K562 (cell line): ENCODE measurements around the gene SSR4. TPM values are rescaled to one million over a fixed set of nuclear protein-coding genes. Genes with fewer than 3 reads are reported as not detected.

Source experiments
- ATAC-seq: fragments of 200-7000 bp; cut with Tn5 transposase; 3 replicates; pipeline ENCODE4 v1.9.1; 2020; ENCODE audit warnings: moderate library complexity
- BruUV-seq: library from RNA; stranded (reverse); fragments of 400-500 nt; replicated peaks from 2 replicates; lab custom pipeline; 2021; lab: Mats Ljungman, UMichigan
- CTCF ChIA-PET: fragments of 300-600 bp; formaldehyde crosslinking; extraction: SDS; loops from one replicate; lab custom pipeline; 2021; ENCODE audit warnings: low intra/inter-chr PET ratio; lab: Yijun Ruan, JAX
- POLR2A ChIA-PET: fragments of 300-600, 350-650 bp; sonication (Branson Sonifier 250); formaldehyde crosslinking; extraction: SDS; loops from one replicate; lab custom pipeline; 2021; ENCODE audit warnings: antibody characterized with exemption, inconsistent platforms; lab: Yijun Ruan, JAX
- DNase-seq, 4 experiments: peaks; one replicate each; pipeline versions ENCODE4 v3.0.0 to v3.0.0-alpha.2; 2011 to 2018; ENCODE audit warnings: low spot score in 3 of 4, mixed read lengths in 3 of 4; ENCODE audit errors: extremely low read depth in 1 of 4
- FAIRE-seq: peaks from 2 replicates; lab custom pipeline; 2011; peaks lifted over from hg19 to GRCh38; lab: Jason Lieb, UNC
- H2AFZ ChIP-seq: 2 replicates; pipeline ENCODE4 v1.6.0; 2011; ENCODE audit warnings: low read depth, low read length, control low read depth, inconsistent platforms
- H3K27ac ChIP-seq: fragments of 200-600 bp; 3 replicates; pipeline ENCODE4 v1.8.0; 2011; ENCODE audit warnings: low read depth, mild to moderate bottlenecking, control low read depth, inconsistent platforms, low read length, moderate library complexity, mixed read lengths; ENCODE audit errors: extremely low read depth
- H3K27me3 ChIP-seq, 2 experiments: fragments of 300-600 bp in 1 of 2; 2 replicates in 1 of 2; 3 replicates in 1 of 2; pipeline versions ENCODE4 v1.6.0 to v1.8.0; 2011; ENCODE audit warnings: inconsistent platforms in 2 of 2, low read length in 2 of 2, mild to moderate bottlenecking in 1 of 2, mixed read lengths in 1 of 2, moderate library complexity in 1 of 2; ENCODE audit not compliant: control insufficient read depth in 2 of 2, insufficient read depth in 2 of 2
- H3K36me3 ChIP-seq: fragments of 300-600 bp; 3 replicates; pipeline ENCODE4 v1.8.0; 2011; ENCODE audit warnings: mild to moderate bottlenecking, low read length, inconsistent platforms; ENCODE audit not compliant: control insufficient read depth, insufficient read depth
- H3K4me1 ChIP-seq, 2 experiments: fragments of 200-600 bp in 1 of 2; replicated peaks in 1 of 2; 2 replicates in 1 of 2; 3 replicates in 1 of 2; pipeline versions ENCODE4 v1.5.1 to v1.8.0; 2011; ENCODE audit warnings: inconsistent platforms in 2 of 2, low read length in 2 of 2, mild to moderate bottlenecking in 1 of 2, mixed read lengths in 1 of 2, moderate library complexity in 1 of 2; ENCODE audit not compliant: control insufficient read depth in 2 of 2, insufficient read depth in 2 of 2
- H3K4me2 ChIP-seq: 2 replicates; pipeline ENCODE4 v1.6.1; 2011; ENCODE audit warnings: low read length, control low read depth, inconsistent platforms, mixed read lengths; ENCODE audit not compliant: insufficient read depth
- H3K4me3 ChIP-seq: fragments of 200-600 bp; sonication (generic), shearing (Covaris generic); 2 replicates; pipeline ENCODE4 v1.5.1; 2016; ENCODE audit warnings: control low read depth, inconsistent platforms
- H3K79me2 ChIP-seq: fragments of 200-600 bp; 3 replicates; pipeline ENCODE4 v1.8.0; 2011; ENCODE audit warnings: low read length, inconsistent platforms; ENCODE audit not compliant: control insufficient read depth, insufficient read depth
- H3K9ac ChIP-seq, 2 experiments: 2 replicates each; pipeline versions ENCODE4 v1.6.0 to v1.6.1; 2011; ENCODE audit warnings: low read depth in 2 of 2, low read length in 2 of 2, control low read depth in 1 of 2, inconsistent platforms in 1 of 2, mild to moderate bottlenecking in 1 of 2, mixed read lengths in 1 of 2; ENCODE audit not compliant: insufficient read depth in 1 of 2
- H3K9me1 ChIP-seq: one replicate; pipeline ENCODE4 v1.6.0; 2011; ENCODE audit warnings: inconsistent platforms, mild to moderate bottlenecking, low read length, moderate library complexity; ENCODE audit not compliant: control insufficient read depth, insufficient read depth
- H3K9me3 ChIP-seq: replicated peaks from 2 replicates; pipeline ENCODE4 v1.5.1; 2011; ENCODE audit warnings: low read depth, low read length, inconsistent platforms; ENCODE audit not compliant: control insufficient read depth, insufficient read depth
- H4K20me1 ChIP-seq: replicated peaks from 2 replicates; pipeline ENCODE4 v1.6.1; 2011; ENCODE audit warnings: low read length, inconsistent platforms, mixed read lengths; ENCODE audit not compliant: control insufficient read depth, insufficient read depth
- JUN ChIP-seq, 2 experiments: sonication (generic) in 1 of 2; formaldehyde crosslinking in 1 of 2; IDR thresholded peaks; 2 replicates each; pipeline versions ENCODE4 v1.6.1 to v1.8.0; 2012 to 2022; ENCODE audit warnings: borderline replicate concordance in 2 of 2, mild to moderate bottlenecking in 2 of 2, improper control_type of control experiment in 1 of 2, low read depth in 1 of 2, low read length in 1 of 2, missing genetic modification reagents in 1 of 2
- KLF13 ChIP-seq: fragments of 450-650 bp; IDR thresholded peaks from 2 replicates; pipeline ENCODE4 v1.6.1; 2016; ENCODE audit warnings: missing genetic modification characterization, low read depth, mild to moderate bottlenecking, missing compliant biosample characterization, moderate library complexity, borderline replicate concordance
- MEIS2 ChIP-seq: fragments of 450-650 bp; IDR thresholded peaks from 2 replicates; pipeline ENCODE4 v1.6.1; 2014; ENCODE audit warnings: mild to moderate bottlenecking; ENCODE audit not compliant: partially characterized antibody
- NR3C1 ChIP-seq: sonication (generic); formaldehyde crosslinking; IDR thresholded peaks from 2 replicates; pipeline ENCODE4 v1.8.1; 2022; ENCODE audit warnings: missing genetic modification reagents
- ZNF449 ChIP-seq: fragments of 250-450 bp; sonication (Bioruptor Pico); IDR thresholded peaks from 2 replicates; pipeline ENCODE4 v1.8.0; 2022; ENCODE audit warnings: moderate library complexity, mild to moderate bottlenecking, inconsistent platforms
- ZNF584 ChIP-seq: fragments of 200-800 bp; sonication (Bioruptor generic); IDR thresholded peaks from 2 replicates; pipeline ENCODE4 v1.6.1; 2016; ENCODE audit warnings: low read depth, mild to moderate bottlenecking, missing genetic modification characterization, missing compliant biosample characterization
- WGBS: fragments of 100-300 bp; shearing (Covaris generic); methylation state at CpG from one replicate; pipeline ENCODE4 v1.1.6; 2016; ENCODE audit warnings: low coverage, mixed read lengths; ENCODE audit not compliant: insufficient coverage; ENCODE audit errors: missing lambda C conversion rate; 5-methylcytosine and 5-hydroxymethylcytosine counted together
- in situ Hi-C: fragments of 300-500 bp; cut with MboI; formaldehyde crosslinking; loops from 4 replicates; pipeline ENCODE4 v1.15.0; 2018; ENCODE audit warnings: inconsistent platforms, mixed read lengths
- intact Hi-C: fragments of 100-400 bp; cut with micrococcal nuclease; formaldehyde crosslinking; loops from 2 replicates; pipeline ENCODE4 v1.14.2; 2022
- polyA plus RNA-seq, 8 experiments: library from polyadenylated mRNA; depleted of rRNA in 4 of 8; stranded (reverse) in 5 of 8; unstranded in 3 of 8; fragments of >200 nt; fragmentation: Nextera tagmentation in 2 of 8; fragmentation: Illumina TruSeq in 1 of 8; extraction: Ambion mirVana in 2 of 8; extraction: Trizol in 1 of 8; gene quantifications; 2 replicates each; pipeline versions ENCODE4 v1.2.1 to v1.2.3, GENCODE V29; 2011 to 2014; ENCODE audit warnings: inconsistent platforms in 1 of 8, missing spikeins in 1 of 8
- total RNA-seq, 7 experiments: library from RNA; depleted of rRNA in 6 of 7; stranded (reverse); fragments of >200 nt in 6 of 7; fragmentation: Illumina TruSeq in 2 of 7; extraction: Trizol in 2 of 7; gene quantifications; 2 replicates each; pipeline versions ENCODE4 v1.2.1 to v1.2.3, GENCODE V29; 2011 to 2021; ENCODE audit warnings: low replicate concordance in 1 of 7
- TF ChIP-seq, protein P1 (sequence below), 2 experiments: IDR thresholded peaks in 1 of 2; conservative IDR thresholded peaks in 1 of 2; 2 replicates each; pipeline ENCODE4 v1.6.1; 2016; ENCODE audit warnings: low read depth in 2 of 2, mild to moderate bottlenecking in 1 of 2, missing compliant biosample characterization in 1 of 2, missing genetic modification characterization in 1 of 2, moderate library complexity in 1 of 2
- TF ChIP-seq, protein P2 (sequence below): sonication (generic); formaldehyde crosslinking; IDR thresholded peaks from 2 replicates; pipeline ENCODE4 v1.8.1; 2023; ENCODE audit warnings: mild to moderate bottlenecking, missing genetic modification reagents

SSR4 gene
- total and polyA plus RNA-seq, 9 of the 15 experiments (the other 6 are each of a cell fraction or from before 2014, with no cell fraction given): 146 to 492 (median 272) TPM

DNA sequence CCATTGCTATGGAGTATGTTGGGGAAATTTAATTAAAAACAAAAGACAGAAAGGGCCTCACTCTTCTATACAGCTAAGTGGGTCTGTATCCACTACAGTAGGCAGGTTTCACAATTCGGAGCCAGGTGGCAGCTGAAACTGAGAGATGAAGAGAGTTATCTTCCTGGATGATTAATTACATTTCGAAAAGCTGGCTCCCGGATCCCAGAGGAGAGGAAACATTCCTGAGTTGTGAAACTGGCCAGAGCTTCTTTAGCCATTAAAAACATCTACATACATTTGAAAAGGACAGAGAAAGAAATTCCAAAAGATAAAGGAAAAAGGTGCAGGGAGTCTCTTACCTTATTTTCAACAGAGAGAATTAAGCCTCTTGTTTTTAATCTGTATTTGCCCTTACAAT, 51.4 kb downstream of the SSR4 start:
- Histone ChIP-seq H3K4me3 (no peak overlapping the region), H3K9me1 (no peaks in the 10 kb centered on the region), H3K9ac (no peak overlapping the region), H3K4me1 (no peaks in the 10 kb centered on the region), H3K9me3 (no peaks in the 10 kb centered on the region), H3K4me2 (no peak overlapping the region), H3K27me3 (no peaks in the 10 kb centered on the region), H3K27ac (no peak overlapping the region), H3K36me3 (no peaks in the 10 kb centered on the region), H2AFZ (no peak overlapping the region), H3K79me2 (no peaks in the 10 kb centered on the region), H4K20me1 (no peaks in the 10 kb centered on the region)
- TF ChIP-seq JUN (IDR thresholded peaks at IDR 0.05; ENCODE audit: borderline replicate concordance, low read depth, low read length) (no peak), JUN (CRISPR knock-in tag; IDR thresholded peaks at IDR 0.05; ENCODE audit: borderline replicate concordance) (no peak), KLF13 (no peak), NR3C1 (CRISPR knock-in tag) (no peak), ZNF449 (CRISPR knock-in tag) (no peak), ZNF584 (CRISPR knock-in tag) (no peak), MEIS2 (peak; percentile 40)
- TF ChIP-seq, protein P1, sequence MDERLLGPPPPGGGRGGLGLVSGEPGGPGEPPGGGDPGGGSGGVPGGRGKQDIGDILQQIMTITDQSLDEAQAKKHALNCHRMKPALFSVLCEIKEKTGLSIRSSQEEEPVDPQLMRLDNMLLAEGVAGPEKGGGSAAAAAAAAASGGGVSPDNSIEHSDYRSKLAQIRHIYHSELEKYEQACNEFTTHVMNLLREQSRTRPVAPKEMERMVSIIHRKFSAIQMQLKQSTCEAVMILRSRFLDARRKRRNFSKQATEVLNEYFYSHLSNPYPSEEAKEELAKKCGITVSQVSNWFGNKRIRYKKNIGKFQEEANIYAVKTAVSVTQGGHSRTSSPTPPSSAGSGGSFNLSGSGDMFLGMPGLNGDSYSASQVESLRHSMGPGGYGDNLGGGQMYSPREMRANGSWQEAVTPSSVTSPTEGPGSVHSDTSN (CRISPR knock-in tag; IDR thresholded peaks at IDR 0.05; ENCODE audit: low read depth): no peak
- TF ChIP-seq, protein P1 (tag; conservative IDR thresholded peaks at IDR 0.05; ENCODE audit: low read depth): peak; percentile 51; the same call in 1 of the 2 replicates
- TF ChIP-seq, protein P2, sequence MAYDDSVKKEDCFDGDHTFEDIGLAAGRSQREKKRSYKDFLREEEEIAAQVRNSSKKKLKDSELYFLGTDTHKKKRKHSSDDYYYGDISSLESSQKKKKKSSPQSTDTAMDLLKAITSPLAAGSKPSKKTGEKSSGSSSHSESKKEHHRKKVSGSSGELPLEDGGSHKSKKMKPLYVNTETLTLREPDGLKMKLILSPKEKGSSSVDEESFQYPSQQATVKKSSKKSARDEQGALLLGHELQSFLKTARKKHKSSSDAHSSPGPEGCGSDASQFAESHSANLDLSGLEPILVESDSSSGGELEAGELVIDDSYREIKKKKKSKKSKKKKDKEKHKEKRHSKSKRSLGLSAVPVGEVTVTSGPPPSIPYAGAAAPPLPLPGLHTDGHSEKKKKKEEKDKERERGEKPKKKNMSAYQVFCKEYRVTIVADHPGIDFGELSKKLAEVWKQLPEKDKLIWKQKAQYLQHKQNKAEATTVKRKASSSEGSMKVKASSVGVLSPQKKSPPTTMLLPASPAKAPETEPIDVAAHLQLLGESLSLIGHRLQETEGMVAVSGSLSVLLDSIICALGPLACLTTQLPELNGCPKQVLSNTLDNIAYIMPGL (CRISPR knock-in tag): no peak
- ATAC-seq: no peak
- WGBS: 6% methylated on average over 3 of the region's 3 CpGs
- in situ Hi-C loops: no loop called here
- BruUV-seq: no TSS peak
- intact Hi-C loops: no loop called here
- POLR2A ChIA-PET: interaction anchor here (0.8 kb wide), 1 partner anchor 8 kb away, joined by 3 read pairs; no protein-coding TSS in a partner anchor
- FAIRE-seq: no peak
- CTCF ChIA-PET: no interaction called here
- DNase-seq: no peak
